NT2/D1 (cell line): ENCODE data around the gene DRC7.
"Not testable (repeated sequence)": the region's sequence is repeated elsewhere in the genome, so short reads cannot be mapped to it uniquely, and the experiment has no call there.

Experiments
- DNase-seq: peaks from one replicate; pipeline ENCODE4 v3.0.0-alpha.2; 2011; ENCODE audit warnings: low read depth, low spot score
- H3K27me3 ChIP-seq: 2 replicates; pipeline ENCODE4 v1.6.0; 2011; ENCODE audit warnings: mild to moderate bottlenecking; ENCODE audit not compliant: insufficient read length, insufficient read depth
- H3K36me3 ChIP-seq: 2 replicates; pipeline ENCODE4 v1.6.1; 2011; ENCODE audit warnings: mild to moderate bottlenecking, low read length, mixed read lengths; ENCODE audit not compliant: insufficient read depth, insufficient read length
- H3K4me1 ChIP-seq: 2 replicates; pipeline ENCODE4 v1.5.1; 2011; ENCODE audit not compliant: insufficient read depth, insufficient read length
- H3K4me3 ChIP-seq: 2 replicates; pipeline ENCODE4 v1.5.1; 2011; ENCODE audit warnings: low read depth; ENCODE audit not compliant: insufficient read length
- H3K9ac ChIP-seq: 2 replicates; pipeline ENCODE4 v1.6.0; 2011; ENCODE audit warnings: low read depth; ENCODE audit not compliant: insufficient read length
- H3K9me3 ChIP-seq: 2 replicates; pipeline ENCODE4 v1.5.1; 2011; ENCODE audit warnings: mild to moderate bottlenecking, low read length; ENCODE audit not compliant: insufficient read depth
- SUZ12 ChIP-seq: IDR thresholded peaks from 2 replicates; pipeline ENCODE4 v1.6.1; 2011; ENCODE audit not compliant: insufficient read length, insufficient read depth; ENCODE audit errors: extremely low read depth
- YY1 ChIP-seq: IDR thresholded peaks from 2 replicates; pipeline ENCODE4 v1.6.1; 2011; ENCODE audit not compliant: insufficient read length, insufficient read depth
- ZNF274 ChIP-seq: IDR thresholded peaks from 2 replicates; pipeline ENCODE4 v1.6.1; 2011; ENCODE audit warnings: mild to moderate bottlenecking, low read depth, low read length

Gene DRC7

GRCh38 chr16:57667048-57667525 is 27.5 kb upstream of the DRC7 start:
- Histone ChIP-seq H3K4me3 (no peak overlapping the region), H3K9me3 (no peaks in the 10 kb centered on the region), H3K36me3 (peaks cover under 1% of the 10 kb centered on the region), H3K27me3 (no peaks in the 10 kb centered on the region), H3K4me1 (peaks cover 20% of the 10 kb centered on the region), H3K9ac (no peak overlapping the region)
- no peak for DNase-seq
- TF ChIP-seq YY1 (no peak), SUZ12 (no peak), ZNF274 (no peak)

- DNase-seq = no peak
- Histone ChIP-seq H3K4me1 (peaks cover 23% of the 10 kb centered on the region), H3K36me3 (no peaks in the 10 kb centered on the region), H3K27me3 (no peaks in the 10 kb centered on the region), H3K9me3 (no peaks in the 10 kb centered on the region), H3K9ac (no peak overlapping the region), H3K4me3 (no peak overlapping the region)
- TF ChIP-seq YY1 (no peak), ZNF274 (no peak), SUZ12 (no peak)
Observed at GRCh38 chr16:57667526-57668262, 26.9 kb upstream of the DRC7 start.

GRCh38 chr16:57668263-57668571 is 26.4 kb upstream of the DRC7 start, which contains the start of gene ADGRG3:
TSS of gene ADGRG3 (plus strand) at chr16:57668306. CDS start at chr16:57668348, 42 bp downstream.
- H3K4me3 ChIP-seq = no peak within 1 kb of the TSS
- peaks cover 25% of the 10 kb centered on the region for H3K4me1 ChIP-seq
- no peaks in the 10 kb centered on the region for H3K9me3 ChIP-seq
- H3K36me3 ChIP-seq = no peaks in the 10 kb centered on the region
- no peak within 1 kb of the TSS for H3K9ac ChIP-seq
- H3K27me3 ChIP-seq = no peaks in the 10 kb centered on the region
- TF ChIP-seq SUZ12 (no peak), ZNF274 (no peak), YY1 (no peak)
- DNase-seq = no peak

GRCh38 chr16:57668630-57669475 is 25.8 kb upstream of the DRC7 start:
- TF ChIP-seq YY1 (no peak), ZNF274 (no peak), SUZ12 (no peak)
- DNase-seq = no peak
- Histone ChIP-seq H3K27me3 (peaks cover 4% of the 10 kb centered on the region), H3K9me3 (no peaks in the 10 kb centered on the region), H3K4me1 (peaks cover 25% of the 10 kb centered on the region), H3K9ac (no peak overlapping the region), H3K4me3 (no peak overlapping the region), H3K36me3 (no peaks in the 10 kb centered on the region)

GRCh38 chr16:57669476-57670162 is 25.0 kb upstream of the DRC7 start:
- H3K27me3 ChIP-seq = peaks cover 4% of the 10 kb centered on the region
- H3K36me3 ChIP-seq = no peaks in the 10 kb centered on the region
- TF ChIP-seq ZNF274 = no peak
- no peak for TF ChIP-seq YY1
- no peak for TF ChIP-seq SUZ12
- H3K9ac ChIP-seq = no peak overlapping the region
- no peak overlapping the region for H3K4me3 ChIP-seq
- H3K9me3 ChIP-seq = no peaks in the 10 kb centered on the region
- H3K4me1 ChIP-seq = peaks cover 21% of the 10 kb centered on the region
- DNase-seq = no peak

- TF ChIP-seq YY1 (no peak), ZNF274 (no peak)
- Histone ChIP-seq H3K27me3 (peaks cover 4% of the 10 kb centered on the region), H3K9ac (no peak overlapping the region), H3K4me1 (peaks cover 21% of the 10 kb centered on the region), H3K36me3 (no peaks in the 10 kb centered on the region), H3K4me3 (no peak overlapping the region), H3K9me3 (no peaks in the 10 kb centered on the region)
- DNase-seq = no peak
Observed at GRCh38 chr16:57670196-57670595, 24.4 kb upstream of the DRC7 start.

GRCh38 chr16:57671451-57671850 is 23.2 kb upstream of the DRC7 start:
- H3K4me1 ChIP-seq = peaks cover 21% of the 10 kb centered on the region

More at GRCh38 chr16:57671451-57671850, 23.2 kb upstream of the DRC7 start:
- not testable (repeated sequence) for H3K9ac ChIP-seq, H3K27me3 ChIP-seq, H3K4me3 ChIP-seq, H3K9me3 ChIP-seq, DNase-seq, H3K36me3 ChIP-seq
